ENCODE data around the gene HCAR1. TPM values are rescaled to one million over a fixed set of nuclear protein-coding genes. Genes with fewer than 3 reads are reported as not detected.

The HCAR1 gene
- total RNA-seq, 1 experiment from 2014 or later, result not detected

Other genes starting within 250 kb of the HCAR1 start
- 14.6 and 15.1 TPM in 2 replicates for gene ZCCHC8, start 229.9 kb downstream of the HCAR1 start, total RNA-seq (2014; rRNA removed)
- gene RSRC2, start 203.9 kb downstream of the HCAR1 start, total RNA-seq (2014; rRNA removed), result 50.9 and 52.0 TPM in 2 replicates
- 39.7 and 41.7 TPM in 2 replicates for gene KNTC1, start 203.6 kb downstream of the HCAR1 start, total RNA-seq (2014; rRNA removed)
- not detected in 2 replicates for gene HCAR2, start 27.5 kb downstream of the HCAR1 start, total RNA-seq (2014; rRNA removed)
- gene HCAR3, start 14.0 kb downstream of the HCAR1 start, total RNA-seq (2014; rRNA removed), result not detected in 2 replicates
- gene DENR, start 22.0 kb upstream of the HCAR1 start, total RNA-seq (2014; rRNA removed), result 46.4 and 48.8 TPM in 2 replicates
- gene CCDC62, start 43.7 kb upstream of the HCAR1 start, total RNA-seq (2014; rRNA removed), result 0.38 and 0.40 TPM in 2 replicates
- gene HIP1R, start 104.6 kb upstream of the HCAR1 start, total RNA-seq (2014; rRNA removed), result 14.1 and 15.6 TPM in 2 replicates
- 62.8 and 66.0 TPM in 2 replicates for gene VPS37B, start 165.3 kb upstream of the HCAR1 start, total RNA-seq (2014; rRNA removed)
- gene ABCB9, start 235.6 kb upstream of the HCAR1 start, total RNA-seq (2014; rRNA removed), result 4.6 and 7.8 TPM in 2 replicates
- gene OGFOD2, start 244.4 kb upstream of the HCAR1 start, total RNA-seq (2014; rRNA removed), result 14.8 and 21.4 TPM in 2 replicates
- 238 and 272 TPM in 2 replicates for gene ARL6IP4, start 249.8 kb upstream of the HCAR1 start, total RNA-seq (2014; rRNA removed)